AG04449 (cell line): ENCODE results near the gene HDAC4.

Source experiments
- CTCF ChIA-PET: fragments of 350-600 bp; formaldehyde crosslinking; extraction: SDS; loops from one replicate; lab custom pipeline; 2021; ENCODE audit warnings: antibody characterized with exemption; lab: Yijun Ruan, JAX
- POLR2A ChIA-PET: fragments of 400-600, 350-600 bp; formaldehyde crosslinking; extraction: SDS; loops from one replicate; lab custom pipeline; 2020; ENCODE audit warnings: antibody characterized with exemption, inconsistent platforms; lab: Yijun Ruan, JAX
- DNase-seq: peaks from one replicate; pipeline ENCODE4 v3.0.0-alpha.2; 2010; ENCODE audit warnings: low read depth, low spot score
- H3K4me3 ChIP-seq: 2 replicates; pipeline ENCODE4 v1.5.1; 2011; ENCODE audit warnings: low read depth, mild to moderate bottlenecking, control low read depth, low read length
- TF ChIP-seq, protein P1 (sequence below): IDR thresholded peaks from one replicate; pipeline ENCODE4 v1.5.1; 2011; ENCODE audit warnings: mild to moderate bottlenecking, moderate library complexity, low read length, control low read depth, inconsistent platforms; ENCODE audit not compliant: insufficient read depth; ENCODE audit errors: missing control alignments

HDAC4 gene

DNA sequence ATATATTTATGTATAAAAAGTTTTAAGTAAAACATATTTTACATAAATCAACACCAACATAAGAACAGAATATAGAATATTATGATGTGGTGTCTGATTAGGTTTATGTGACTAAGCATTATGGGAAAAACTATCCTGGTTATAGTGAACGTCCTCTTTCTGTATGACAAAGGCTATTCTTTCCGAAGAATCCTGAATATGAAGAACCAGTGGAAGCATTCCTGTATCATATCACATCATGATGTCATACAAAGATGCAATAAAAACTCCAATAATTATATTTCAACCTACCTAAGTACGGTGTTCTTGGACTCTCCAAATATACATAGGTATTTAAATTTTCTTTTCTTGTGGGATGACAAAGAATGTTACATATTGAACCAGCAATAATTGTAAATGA is 37.5 kb upstream of the HDAC4 start:
- POLR2A ChIA-PET = no interaction called here
- no peak overlapping the region for H3K4me3 ChIP-seq
- TF ChIP-seq, protein P1, sequence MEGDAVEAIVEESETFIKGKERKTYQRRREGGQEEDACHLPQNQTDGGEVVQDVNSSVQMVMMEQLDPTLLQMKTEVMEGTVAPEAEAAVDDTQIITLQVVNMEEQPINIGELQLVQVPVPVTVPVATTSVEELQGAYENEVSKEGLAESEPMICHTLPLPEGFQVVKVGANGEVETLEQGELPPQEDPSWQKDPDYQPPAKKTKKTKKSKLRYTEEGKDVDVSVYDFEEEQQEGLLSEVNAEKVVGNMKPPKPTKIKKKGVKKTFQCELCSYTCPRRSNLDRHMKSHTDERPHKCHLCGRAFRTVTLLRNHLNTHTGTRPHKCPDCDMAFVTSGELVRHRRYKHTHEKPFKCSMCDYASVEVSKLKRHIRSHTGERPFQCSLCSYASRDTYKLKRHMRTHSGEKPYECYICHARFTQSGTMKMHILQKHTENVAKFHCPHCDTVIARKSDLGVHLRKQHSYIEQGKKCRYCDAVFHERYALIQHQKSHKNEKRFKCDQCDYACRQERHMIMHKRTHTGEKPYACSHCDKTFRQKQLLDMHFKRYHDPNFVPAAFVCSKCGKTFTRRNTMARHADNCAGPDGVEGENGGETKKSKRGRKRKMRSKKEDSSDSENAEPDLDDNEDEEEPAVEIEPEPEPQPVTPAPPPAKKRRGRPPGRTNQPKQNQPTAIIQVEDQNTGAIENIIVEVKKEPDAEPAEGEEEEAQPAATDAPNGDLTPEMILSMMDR = no peak
- CTCF ChIA-PET = no interaction called here
- DNase-seq = no peak

DNA sequence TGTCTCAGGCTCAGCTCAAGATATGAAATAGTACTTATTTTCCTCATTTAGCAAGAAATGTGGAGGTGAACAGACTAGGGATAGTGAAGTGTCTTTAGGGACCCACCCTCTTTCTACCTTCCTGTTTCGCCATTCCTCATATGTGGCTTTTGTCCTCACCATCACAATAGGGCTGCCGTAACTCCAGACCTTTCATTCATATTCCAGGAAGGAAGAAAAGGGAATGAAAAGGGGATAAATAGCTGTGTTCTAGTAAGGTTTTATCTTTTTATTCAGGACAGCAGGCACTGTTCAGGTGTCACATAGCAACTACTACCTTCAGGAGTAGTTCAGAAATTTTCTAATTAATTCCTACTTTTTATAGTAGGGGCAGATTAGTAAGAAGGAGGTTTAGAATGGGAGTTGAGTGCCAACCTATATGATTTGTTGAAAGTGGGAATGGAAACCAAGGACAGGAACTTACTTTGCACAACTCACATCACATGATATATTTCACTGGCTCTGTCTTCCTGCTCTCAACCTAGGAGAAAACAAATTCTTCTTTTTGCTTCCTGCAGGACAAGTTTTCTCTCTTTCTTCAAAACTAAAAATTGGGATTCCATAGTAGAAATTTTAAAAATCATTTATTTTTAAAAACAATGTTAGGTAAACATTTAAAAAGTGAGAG is 36.0 kb upstream of the HDAC4 start:
- no peak for DNase-seq
- H3K4me3 ChIP-seq = no peak overlapping the region
- POLR2A ChIA-PET = interaction anchor here (0.6 kb wide), 2 partner anchors 93 to 118 kb away, joined by 3 read pairs; no protein-coding TSS in a partner anchor
- TF ChIP-seq, protein P1 = no peak
- CTCF ChIA-PET = no interaction called here

DNA sequence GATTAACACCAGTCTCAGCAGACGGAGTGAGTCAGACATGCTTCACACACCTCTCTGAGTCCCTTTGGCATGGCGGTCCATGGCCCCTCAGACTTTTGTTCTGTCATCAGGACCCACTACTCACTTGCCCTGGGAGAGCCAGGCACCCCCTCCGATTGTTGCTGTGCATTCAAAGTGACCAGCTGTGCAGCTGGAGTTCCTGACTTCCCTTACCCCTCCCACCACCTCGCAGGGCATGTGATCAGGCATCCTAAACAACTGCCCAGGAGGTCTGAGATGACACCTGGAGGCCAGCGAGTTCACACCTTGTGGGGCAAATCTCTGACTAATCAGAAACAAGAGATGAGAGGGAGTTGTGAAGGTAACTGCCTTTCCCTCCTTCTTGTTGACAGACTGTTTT is 35.3 kb upstream of the HDAC4 start:
- TF ChIP-seq, protein P1 = no peak
- CTCF ChIA-PET = no interaction called here
- H3K4me3 ChIP-seq = no peak overlapping the region
- no peak for DNase-seq
- POLR2A ChIA-PET = no interaction called here

DNA sequence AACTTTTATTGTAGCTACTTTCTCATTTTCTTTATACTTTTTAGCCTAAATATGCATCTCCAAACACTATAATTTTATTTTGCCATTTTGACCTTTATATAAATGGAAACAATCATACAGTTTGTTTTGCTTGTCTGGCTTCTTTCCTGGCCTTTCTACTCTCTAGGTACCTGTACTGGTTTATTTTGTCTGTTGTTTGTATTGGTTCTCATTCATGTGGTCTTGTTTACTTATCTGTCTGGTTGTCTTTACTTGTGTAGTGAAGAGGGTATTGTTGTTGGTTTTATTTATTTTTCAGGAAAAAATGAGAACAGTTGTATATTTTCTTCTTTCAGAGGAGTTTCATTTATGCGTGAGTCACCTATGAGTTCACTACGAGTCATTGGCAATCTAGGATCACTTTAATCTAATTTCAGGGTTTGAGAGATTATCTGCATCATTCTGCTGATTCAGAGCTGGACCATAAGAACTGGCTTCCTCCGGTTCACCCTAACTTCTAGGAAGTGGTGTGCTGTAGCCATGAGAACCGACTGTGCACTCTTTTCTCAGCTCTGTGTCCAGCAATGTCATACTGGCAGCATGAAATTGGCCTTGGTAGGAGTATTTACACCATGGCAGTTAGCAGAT is 33.1 kb upstream of the HDAC4 start:
- TF ChIP-seq, protein P1 = no peak
- no peak for DNase-seq
- POLR2A ChIA-PET = no interaction called here
- H3K4me3 ChIP-seq = no peak overlapping the region
- CTCF ChIA-PET = no interaction called here

DNA sequence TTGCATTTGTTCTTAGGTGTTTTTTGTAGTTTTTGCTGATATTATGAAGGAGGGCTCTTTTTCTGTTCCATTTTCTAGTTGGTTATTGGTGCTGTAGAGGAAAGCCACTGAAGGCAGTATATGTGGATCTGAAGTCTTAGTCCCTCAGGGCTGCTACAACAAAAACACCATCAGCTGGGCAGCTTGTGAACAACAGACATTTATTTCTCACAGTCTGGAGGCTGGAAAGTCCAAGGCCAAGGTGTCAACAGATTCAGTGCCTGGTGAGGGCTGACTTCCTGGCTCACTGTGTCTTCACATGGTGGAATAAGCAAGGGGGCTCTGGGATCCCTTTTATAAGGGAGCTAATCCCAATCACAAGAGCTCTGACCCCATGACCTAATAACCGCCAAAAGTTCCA is 31.4 kb upstream of the HDAC4 start:
- TF ChIP-seq, protein P1 = no peak
- CTCF ChIA-PET = no interaction called here
- DNase-seq = no peak
- POLR2A ChIA-PET = no interaction called here
- H3K4me3 ChIP-seq = no peak overlapping the region

DNA sequence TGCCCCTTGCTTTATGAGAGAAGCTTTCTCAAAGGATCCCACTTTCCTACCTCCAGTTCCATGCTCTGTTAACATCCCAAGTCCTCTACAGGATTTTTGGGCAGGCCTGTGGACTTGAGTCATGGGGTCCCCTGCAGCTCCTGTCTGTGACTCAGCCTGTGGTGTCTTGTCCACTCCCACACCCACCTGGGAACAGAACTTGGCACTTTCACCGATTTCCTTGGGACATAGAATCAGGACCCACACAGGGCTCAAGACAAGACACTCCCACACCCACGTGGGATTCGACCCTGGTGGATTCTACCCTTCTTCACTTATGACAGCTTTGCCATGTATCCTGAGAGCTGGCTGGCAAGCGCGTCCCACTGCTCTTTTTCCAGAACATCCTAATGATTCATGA is 30.7 kb upstream of the HDAC4 start:
- ChIA-PET CTCF (no interaction called here), POLR2A (no interaction called here)
- DNase-seq = no peak
- TF ChIP-seq, protein P1 = no peak
- H3K4me3 ChIP-seq = no peak overlapping the region
